ENCODE measurements around the gene WDR83. TPM values are rescaled to one million over a fixed set of nuclear protein-coding genes. Genes with fewer than 3 reads are reported as not detected.

Gene WDR83
- total and polyA plus RNA-seq, 2 of the 8 experiments (the other 6 are each of a cell fraction or from before 2014, with no cell fraction given), result 12.6 to 15.3 TPM

DNA sequence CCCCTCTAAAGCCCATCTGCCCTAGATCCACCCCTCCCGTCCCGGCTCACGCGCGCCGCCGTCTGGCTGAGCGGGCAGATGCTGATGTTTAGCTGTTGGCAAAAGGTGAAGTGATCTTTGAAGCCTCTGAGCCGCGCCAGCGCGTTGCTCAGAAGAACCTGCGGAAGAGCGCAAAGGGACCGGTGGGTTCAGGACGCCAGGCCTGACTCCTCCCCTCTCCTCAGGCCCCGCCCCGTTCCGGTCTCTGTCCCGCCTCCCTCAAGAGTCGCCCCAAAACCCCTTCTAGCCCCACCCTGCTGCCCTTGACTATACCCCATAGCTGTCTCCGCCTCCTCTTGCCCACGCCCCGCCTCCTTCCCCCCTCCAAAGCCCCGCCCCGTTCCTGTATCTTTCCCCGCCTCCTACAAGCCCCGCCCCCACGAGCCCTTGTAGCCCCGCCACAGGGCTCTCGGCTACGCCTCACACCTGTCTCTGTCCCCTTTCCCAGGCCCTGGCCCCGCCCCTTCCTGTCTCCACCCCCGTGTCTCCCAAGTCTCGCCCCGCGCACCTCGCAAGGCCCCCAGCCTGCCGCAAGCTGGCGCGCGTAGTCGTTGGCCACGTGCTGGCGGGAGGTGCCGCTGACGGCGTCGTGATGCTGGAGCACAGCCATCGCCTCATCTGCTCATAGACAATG is 9.6 kb upstream of the WDR83 start (continued):
- no peak for TF ChIP-seq TAF1 (IDR thresholded peaks at IDR 0.05; ENCODE audit: low read depth, low read length)
- TF ChIP-seq, protein P1, sequence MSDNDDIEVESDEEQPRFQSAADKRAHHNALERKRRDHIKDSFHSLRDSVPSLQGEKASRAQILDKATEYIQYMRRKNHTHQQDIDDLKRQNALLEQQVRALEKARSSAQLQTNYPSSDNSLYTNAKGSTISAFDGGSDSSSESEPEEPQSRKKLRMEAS (IDR thresholded peaks at IDR 0.05), result peak; percentile 99
- no peak for TF ChIP-seq JUND (IDR thresholded peaks at IDR 0.05; ENCODE audit: low read length)
- no peak for TF ChIP-seq RBBP5 (IDR thresholded peaks at IDR 0.05; ENCODE audit: borderline replicate concordance, low read depth, low read length)
- TF ChIP-seq NRF1 (IDR thresholded peaks at IDR 0.05; ENCODE audit: low read depth, low read length), result no peak
- no peak for TF ChIP-seq HDAC2 (IDR thresholded peaks at IDR 0.05; ENCODE audit: borderline replicate concordance in 1 of 2, low read depth in 2 of 2, low read length in 2 of 2)
- no peak for TF ChIP-seq KDM4A (IDR thresholded peaks at IDR 0.05; ENCODE audit: low read depth, low read length, severe bottlenecking)
- TF ChIP-seq TBP (IDR thresholded peaks at IDR 0.05; ENCODE audit: low read depth, low read length), result peak; percentile 18; the same call in 1 of the 2 replicates
- TF ChIP-seq BACH1 (IDR thresholded peaks at IDR 0.05; ENCODE audit: low read length), result no peak
- TF ChIP-seq KDM1A (IDR thresholded peaks at IDR 0.05; ENCODE audit: borderline replicate concordance, low read length), result no peak
- peak; percentile 29; the same call in 1 of the 2 replicates for TF ChIP-seq CREB1 (IDR thresholded peaks at IDR 0.05)
- TF ChIP-seq SP1 (IDR thresholded peaks at IDR 0.05; ENCODE audit: low read depth, low read length), result peak; percentile 47; the same call in 1 of the 2 replicates
- TF ChIP-seq CHD1 (IDR thresholded peaks at IDR 0.05; ENCODE audit: low read depth, low read length), result no peak
- peak; percentile 49 to 67 (median 54) for TF ChIP-seq CTCF (IDR thresholded peaks at IDR 0.05; ENCODE audit: control extremely low read depth in 1 of 3, insufficient read depth in 1 of 3, low read depth in 1 of 3, low read length in 3 of 3)
- TF ChIP-seq, protein P2, sequence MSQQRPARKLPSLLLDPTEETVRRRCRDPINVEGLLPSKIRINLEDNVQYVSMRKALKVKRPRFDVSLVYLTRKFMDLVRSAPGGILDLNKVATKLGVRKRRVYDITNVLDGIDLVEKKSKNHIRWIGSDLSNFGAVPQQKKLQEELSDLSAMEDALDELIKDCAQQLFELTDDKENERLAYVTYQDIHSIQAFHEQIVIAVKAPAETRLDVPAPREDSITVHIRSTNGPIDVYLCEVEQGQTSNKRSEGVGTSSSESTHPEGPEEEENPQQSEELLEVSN (IDR thresholded peaks at IDR 0.05), result peak; percentile 98
- no peak for TF ChIP-seq SAP30 (IDR thresholded peaks at IDR 0.05; ENCODE audit: insufficient read depth, insufficient replicate concordance, low read length)
- TF ChIP-seq PHF8 (conservative IDR thresholded peaks at IDR 0.05; ENCODE audit: low read depth, low read length), result no peak
- no peak for TF ChIP-seq FOSL1 (IDR thresholded peaks at IDR 0.05; ENCODE audit: insufficient read depth, low read depth, low read length)

Data from H1 (cell line).